Body of pancreas (tissue), 4 donors: Measurements from ENCODE around the gene CLBA1.

Source experiments
- POLR2A ChIP-seq, 3 donors: fragments of 450-650 bp; IDR thresholded peaks; one replicate each; pipeline ENCODE4 v1.6.1; 2016; ENCODE audit warnings: antibody characterized with exemption in 3 of 3, mild to moderate bottlenecking in 2 of 3
- TF ChIP-seq, protein P1 (sequence below), 7 experiments: fragments of 450-650 bp in 4 of 7; fragments of 200-600 bp in 3 of 7; sonication (generic) in 3 of 7; IDR thresholded peaks; one replicate each; pipeline ENCODE4 v1.5.1; 2016 to 2019; ENCODE audit warnings: antibody characterized with exemption in 7 of 7

GRCh38 chr14:105015242-105015641, 29.7 kb downstream of the CLBA1 start:
- TF ChIP-seq, protein P1, sequence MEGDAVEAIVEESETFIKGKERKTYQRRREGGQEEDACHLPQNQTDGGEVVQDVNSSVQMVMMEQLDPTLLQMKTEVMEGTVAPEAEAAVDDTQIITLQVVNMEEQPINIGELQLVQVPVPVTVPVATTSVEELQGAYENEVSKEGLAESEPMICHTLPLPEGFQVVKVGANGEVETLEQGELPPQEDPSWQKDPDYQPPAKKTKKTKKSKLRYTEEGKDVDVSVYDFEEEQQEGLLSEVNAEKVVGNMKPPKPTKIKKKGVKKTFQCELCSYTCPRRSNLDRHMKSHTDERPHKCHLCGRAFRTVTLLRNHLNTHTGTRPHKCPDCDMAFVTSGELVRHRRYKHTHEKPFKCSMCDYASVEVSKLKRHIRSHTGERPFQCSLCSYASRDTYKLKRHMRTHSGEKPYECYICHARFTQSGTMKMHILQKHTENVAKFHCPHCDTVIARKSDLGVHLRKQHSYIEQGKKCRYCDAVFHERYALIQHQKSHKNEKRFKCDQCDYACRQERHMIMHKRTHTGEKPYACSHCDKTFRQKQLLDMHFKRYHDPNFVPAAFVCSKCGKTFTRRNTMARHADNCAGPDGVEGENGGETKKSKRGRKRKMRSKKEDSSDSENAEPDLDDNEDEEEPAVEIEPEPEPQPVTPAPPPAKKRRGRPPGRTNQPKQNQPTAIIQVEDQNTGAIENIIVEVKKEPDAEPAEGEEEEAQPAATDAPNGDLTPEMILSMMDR (IDR thresholded peaks at IDR 0.05): no peak
- no peak for TF ChIP-seq POLR2A (IDR thresholded peaks at IDR 0.05)
